Measurements from ENCODE around the gene CLDN3. TPM values are rescaled to one million over a fixed set of nuclear protein-coding genes. Genes with fewer than 3 reads are reported as not detected.

The CLDN3 gene
- total and polyA plus RNA-seq, 9 of the 15 experiments (the other 6 are each of a cell fraction or from before 2014, with no cell fraction given) = 0.29 TPM; not detected in 8

DNA sequence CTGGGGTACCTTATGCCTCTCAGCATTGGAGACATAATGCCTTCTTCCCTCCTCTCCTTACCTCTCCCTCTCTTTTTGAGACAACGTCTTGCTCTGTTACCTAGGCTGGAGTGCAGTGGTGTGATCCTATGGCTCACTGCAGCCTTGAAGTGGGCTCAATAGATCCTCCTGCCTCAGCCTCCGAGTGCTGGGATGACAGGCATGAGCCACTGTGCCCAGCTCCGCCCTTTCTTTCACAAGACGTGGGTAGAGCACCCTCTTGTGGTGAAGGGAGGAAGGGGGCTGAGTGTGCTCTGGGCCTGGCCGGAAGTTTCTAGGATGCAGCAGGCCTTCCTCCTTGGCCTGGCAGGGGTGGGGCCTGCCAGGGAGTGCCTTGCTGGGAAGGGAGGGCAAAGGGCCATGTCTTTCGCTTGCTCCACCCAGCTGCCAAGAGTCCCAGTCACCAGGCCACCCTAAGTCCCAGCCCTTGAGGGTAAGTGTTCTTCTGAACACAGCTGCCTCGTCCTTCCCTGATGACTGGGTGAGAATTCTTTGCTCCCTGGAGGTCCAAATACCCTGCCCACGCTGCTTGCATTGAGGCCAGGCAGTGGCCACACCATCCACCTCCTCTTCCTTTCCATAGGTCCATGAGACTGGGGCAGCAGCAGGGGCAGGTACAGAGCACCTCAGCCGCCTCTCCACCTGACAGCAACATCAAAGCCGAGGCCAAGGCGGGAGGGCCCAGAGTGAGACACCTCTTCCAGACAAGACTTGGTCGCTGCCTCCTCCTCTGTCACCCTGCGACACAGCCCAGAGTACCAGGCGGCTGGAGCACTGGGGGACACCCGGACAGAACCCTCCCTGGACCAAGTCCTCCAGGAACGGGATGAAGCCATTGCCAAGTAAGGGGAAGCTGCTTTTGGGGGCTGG, 35.2 kb downstream of the CLDN3 start (continued):
- TF ChIP-seq, protein P1, sequence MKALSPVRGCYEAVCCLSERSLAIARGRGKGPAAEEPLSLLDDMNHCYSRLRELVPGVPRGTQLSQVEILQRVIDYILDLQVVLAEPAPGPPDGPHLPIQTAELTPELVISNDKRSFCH (CRISPR knock-in tag; IDR thresholded peaks at IDR 0.05) = no peak
- TF ChIP-seq, protein P1 (tag; IDR thresholded peaks at IDR 0.05) = no peak
- TF ChIP-seq BDP1 (IDR thresholded peaks at IDR 0.05; ENCODE audit: insufficient read depth, insufficient read length) (no peak), ZFP1 (CRISPR knock-in tag; IDR thresholded peaks at IDR 0.05) (no peak), RFX7 (CRISPR knock-in tag; IDR thresholded peaks at IDR 0.05) (no peak), CBX3 (IDR thresholded peaks at IDR 0.05; ENCODE audit: borderline replicate concordance in 1 of 2, low read length in 2 of 2) (peak in 1 of 2 experiments; percentile 63; a peak in 2 of 3 replicates), ZNF41 (CRISPR knock-in tag; conservative IDR thresholded peaks at IDR 0.05) (no peak), NCOA6 (IDR thresholded peaks at IDR 0.05) (no peak), GTF2A2 (tag; IDR thresholded peaks at IDR 0.05) (no peak), STAG1 (CRISPR knock-in tag; IDR thresholded peaks at IDR 0.05; ENCODE audit: borderline replicate concordance) (peak; percentile 96), POLR3G (IDR thresholded peaks at IDR 0.05; ENCODE audit: extremely low read depth, insufficient read length, insufficient replicate concordance) (no peak), EHMT2 (IDR thresholded peaks at IDR 0.05) (no peak), RFX1 (IDR thresholded peaks at IDR 0.05) (no peak), ZSCAN29 (IDR thresholded peaks at IDR 0.05) (no peak), NFYB (IDR thresholded peaks at IDR 0.05; ENCODE audit: extremely low read depth, insufficient read length) (no peak), EZH2 (IDR thresholded peaks at IDR 0.05; ENCODE audit: borderline replicate concordance, low read depth, low read length) (no peak), TCFL5 (CRISPR knock-in tag; conservative IDR thresholded peaks at IDR 0.05) (no peak), NRF1 (conservative IDR thresholded peaks at IDR 0.05 in 1 of 2, IDR thresholded peaks at IDR 0.05 in 1 of 2) (0 out of 4 replicates have a peak, but pooled peaks of 1 of the 2 experiments have one; percentile 18), HNRNPH1 (optimal IDR thresholded peaks at IDR 0.05; ENCODE audit: low read depth, low read length) (no peak), ZNF436 (CRISPR knock-in tag; IDR thresholded peaks at IDR 0.05) (no peak)
- TF ChIP-seq, protein P2, sequence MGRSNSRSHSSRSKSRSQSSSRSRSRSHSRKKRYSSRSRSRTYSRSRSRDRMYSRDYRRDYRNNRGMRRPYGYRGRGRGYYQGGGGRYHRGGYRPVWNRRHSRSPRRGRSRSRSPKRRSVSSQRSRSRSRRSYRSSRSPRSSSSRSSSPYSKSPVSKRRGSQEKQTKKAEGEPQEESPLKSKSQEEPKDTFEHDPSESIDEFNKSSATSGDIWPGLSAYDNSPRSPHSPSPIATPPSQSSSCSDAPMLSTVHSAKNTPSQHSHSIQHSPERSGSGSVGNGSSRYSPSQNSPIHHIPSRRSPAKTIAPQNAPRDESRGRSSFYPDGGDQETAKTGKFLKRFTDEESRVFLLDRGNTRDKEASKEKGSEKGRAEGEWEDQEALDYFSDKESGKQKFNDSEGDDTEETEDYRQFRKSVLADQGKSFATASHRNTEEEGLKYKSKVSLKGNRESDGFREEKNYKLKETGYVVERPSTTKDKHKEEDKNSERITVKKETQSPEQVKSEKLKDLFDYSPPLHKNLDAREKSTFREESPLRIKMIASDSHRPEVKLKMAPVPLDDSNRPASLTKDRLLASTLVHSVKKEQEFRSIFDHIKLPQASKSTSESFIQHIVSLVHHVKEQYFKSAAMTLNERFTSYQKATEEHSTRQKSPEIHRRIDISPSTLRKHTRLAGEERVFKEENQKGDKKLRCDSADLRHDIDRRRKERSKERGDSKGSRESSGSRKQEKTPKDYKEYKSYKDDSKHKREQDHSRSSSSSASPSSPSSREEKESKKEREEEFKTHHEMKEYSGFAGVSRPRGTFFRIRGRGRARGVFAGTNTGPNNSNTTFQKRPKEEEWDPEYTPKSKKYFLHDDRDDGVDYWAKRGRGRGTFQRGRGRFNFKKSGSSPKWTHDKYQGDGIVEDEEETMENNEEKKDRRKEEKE (IDR thresholded peaks at IDR 0.05; ENCODE audit: borderline replicate concordance in 1 of 2, control insufficient read depth in 1 of 2, low read depth in 2 of 2, low read length in 1 of 2) = peak in 1 of 2 experiments; percentile 77; a peak in 1 of 4 replicates
- TF ChIP-seq, protein P3, sequence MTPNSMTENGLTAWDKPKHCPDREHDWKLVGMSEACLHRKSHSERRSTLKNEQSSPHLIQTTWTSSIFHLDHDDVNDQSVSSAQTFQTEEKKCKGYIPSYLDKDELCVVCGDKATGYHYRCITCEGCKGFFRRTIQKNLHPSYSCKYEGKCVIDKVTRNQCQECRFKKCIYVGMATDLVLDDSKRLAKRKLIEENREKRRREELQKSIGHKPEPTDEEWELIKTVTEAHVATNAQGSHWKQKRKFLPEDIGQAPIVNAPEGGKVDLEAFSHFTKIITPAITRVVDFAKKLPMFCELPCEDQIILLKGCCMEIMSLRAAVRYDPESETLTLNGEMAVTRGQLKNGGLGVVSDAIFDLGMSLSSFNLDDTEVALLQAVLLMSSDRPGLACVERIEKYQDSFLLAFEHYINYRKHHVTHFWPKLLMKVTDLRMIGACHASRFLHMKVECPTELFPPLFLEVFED (CRISPR knock-in tag; conservative IDR thresholded peaks at IDR 0.05) = 0 out of 2 replicates have a peak, but pooled peaks have one; percentile 14
